Measurements from ENCODE around the gene NHLRC2. TPM values are rescaled to one million over a fixed set of nuclear protein-coding genes. Genes with fewer than 3 reads are reported as not detected.

NHLRC2 gene
- total RNA-seq, 4 donors from 2014 or later = 18.3 to 140 (median 45.8) TPM

- no peak overlapping the region for H3K27ac ChIP-seq
- DNase-seq = no peak
Observed at GRCh38 chr10:113891476-113891875, 37.0 kb downstream of the NHLRC2 start.

GRCh38 chr10:113893570-113893969 lies 39.1 kb downstream of the NHLRC2 start:
- in situ Hi-C loops (cut with MboI; ENCODE audit: low pct_ligation_motif_present in 1 of 4, low pct_unique_long_range_greater_than_20kb in 1 of 4, low sequenced_read_pairs in 3 of 4) = no loop called here
- Histone ChIP-seq H3K27me3 (no peaks in the 10 kb centered on the region), H3K4me3 (no peak overlapping the region), H3K9me3 (no peaks in the 10 kb centered on the region), H3K36me3 (peaks cover 0 to 9% (median 1%) of the 10 kb centered on the region in 4 donors), H3K4me1 (peaks cover 0 to 4% (median 0%) of the 10 kb centered on the region in 4 donors), H3K27ac (no peak overlapping the region)
- intact Hi-C loops (cut with DNase I; ENCODE audit: low total_unique reads) = no loop called here
- WGBS, 2 donors (ENCODE audit: low coverage in 1 of 2) = 69 to 83% methylated on average over 2 of the region's 2 CpGs
- TF ChIP-seq POLR2AphosphoS5 (IDR thresholded peaks at IDR 0.05) (no peak), EP300 (IDR thresholded peaks at IDR 0.05; ENCODE audit: low read depth) (no peak), CTCF (IDR thresholded peaks at IDR 0.05) (no peak), POLR2A (IDR thresholded peaks at IDR 0.05) (no peak)
- DNase-seq = no peak

More at GRCh38 chr10:113891476-113891875, 37.0 kb downstream of the NHLRC2 start:
- H3K4me3 ChIP-seq = no peak overlapping the region
- no peak for TF ChIP-seq EP300 (IDR thresholded peaks at IDR 0.05; ENCODE audit: low read depth)
- TF ChIP-seq POLR2A (IDR thresholded peaks at IDR 0.05) = no peak
- no peak for TF ChIP-seq CTCF (IDR thresholded peaks at IDR 0.05)
- H3K9me3 ChIP-seq = no peaks in the 10 kb centered on the region
- peaks cover 0 to 4% (median 0%) of the 10 kb centered on the region in 4 donors for H3K4me1 ChIP-seq
- intact Hi-C loops (cut with DNase I; ENCODE audit: low total_unique reads) = no loop called here
- WGBS, 2 donors (ENCODE audit: low coverage in 1 of 2) = 43 to 56% methylated on average over 1 to 3 of the region's 3 CpGs
- H3K36me3 ChIP-seq = peaks cover 0 to 11% (median 0%) of the 10 kb centered on the region in 4 donors
- in situ Hi-C loops (cut with MboI; ENCODE audit: low pct_ligation_motif_present in 1 of 4, low pct_unique_long_range_greater_than_20kb in 1 of 4, low sequenced_read_pairs in 3 of 4) = no loop called here
- H3K27me3 ChIP-seq = no peaks in the 10 kb centered on the region

GRCh38 chr10:113894581-113894980 lies 40.1 kb downstream of the NHLRC2 start:
- in situ Hi-C loops (cut with MboI; ENCODE audit: low pct_ligation_motif_present in 1 of 4, low pct_unique_long_range_greater_than_20kb in 1 of 4, low sequenced_read_pairs in 3 of 4) (no loop called here), intact Hi-C loops (cut with DNase I; ENCODE audit: low total_unique reads) (no loop called here)
- Histone ChIP-seq H3K4me3 (no peak overlapping the region), H3K27ac (no peak overlapping the region), H3K36me3 (peaks cover 0 to 18% (median 1%) of the 10 kb centered on the region in 4 donors), H3K9me3 (no peaks in the 10 kb centered on the region), H3K4me1 (peaks cover 0 to 4% (median 0%) of the 10 kb centered on the region in 4 donors), H3K27me3 (no peaks in the 10 kb centered on the region)
- TF ChIP-seq CTCF (IDR thresholded peaks at IDR 0.05) (no peak), EP300 (IDR thresholded peaks at IDR 0.05; ENCODE audit: low read depth) (no peak), POLR2AphosphoS5 (IDR thresholded peaks at IDR 0.05) (no peak), POLR2A (IDR thresholded peaks at IDR 0.05) (no peak)
- no peak for DNase-seq
- WGBS, 2 donors (ENCODE audit: low coverage in 1 of 2) = 91% methylated on average over 1 of the region's 1 CpG

- no peaks in the 10 kb centered on the region for H3K9me3 ChIP-seq
- in situ Hi-C loops (cut with MboI; ENCODE audit: low pct_ligation_motif_present in 1 of 4, low pct_unique_long_range_greater_than_20kb in 1 of 4, low sequenced_read_pairs in 3 of 4) = no loop called here
- DNase-seq = no peak
- intact Hi-C loops (cut with DNase I; ENCODE audit: low total_unique reads) = no loop called here
- TF ChIP-seq CTCF (IDR thresholded peaks at IDR 0.05) (no peak), POLR2AphosphoS5 (IDR thresholded peaks at IDR 0.05) (no peak), EP300 (IDR thresholded peaks at IDR 0.05; ENCODE audit: low read depth) (no peak), POLR2A (IDR thresholded peaks at IDR 0.05) (no peak)
- H3K36me3 ChIP-seq = peaks cover 0 to 16% (median 1%) of the 10 kb centered on the region in 4 donors
- H3K4me1 ChIP-seq = peaks cover 0 to 4% (median 0%) of the 10 kb centered on the region in 4 donors
- no peak overlapping the region for H3K27ac ChIP-seq
- H3K27me3 ChIP-seq = no peaks in the 10 kb centered on the region
- no peak overlapping the region for H3K4me3 ChIP-seq
Observed at GRCh38 chr10:113895018-113895417, 40.6 kb downstream of the NHLRC2 start.

Data from transverse colon (tissue), 4 donors.